DND-41 (cell line): ENCODE data around the gene CBY1.

ENCODE experiments used
- ATAC-seq: fragments of 200-7000 bp; cut with Tn5 transposase; 3 replicates; pipeline ENCODE4 v1.9.1; 2021; ENCODE audit warnings: low read depth; ENCODE audit not compliant: insufficient read depth
- DNase-seq: peaks from one replicate; pipeline ENCODE4 v3.0.0-alpha.2; 2020
- H2AFZ ChIP-seq: 2 replicates; pipeline ENCODE4 v1.6.0; 2012; ENCODE audit warnings: low read depth, low read length
- H3K27ac ChIP-seq: 2 replicates; pipeline ENCODE4 v1.5.1; 2012; ENCODE audit warnings: low read length, inconsistent platforms
- H3K27me3 ChIP-seq: fragments of 200-600 bp; sonication (generic); 2 replicates; pipeline ENCODE4 v1.6.0; 2012; ENCODE audit warnings: low read length, mild to moderate bottlenecking, inconsistent platforms; ENCODE audit not compliant: insufficient read depth, poor library complexity
- H3K36me3 ChIP-seq: 2 replicates; pipeline ENCODE4 v1.5.1; 2012; ENCODE audit warnings: low read length, inconsistent platforms; ENCODE audit not compliant: insufficient read depth
- H3K4me1 ChIP-seq: 2 replicates; pipeline ENCODE4 v1.5.1; 2012; ENCODE audit warnings: mild to moderate bottlenecking, low read length; ENCODE audit not compliant: insufficient read depth
- H3K4me2 ChIP-seq: 2 replicates; pipeline ENCODE4 v1.6.0; 2012; ENCODE audit warnings: mild to moderate bottlenecking, moderate library complexity, low read length, inconsistent platforms; ENCODE audit not compliant: insufficient read depth
- H3K4me3 ChIP-seq, 2 experiments: fragments of 200-600 bp in 1 of 2; shearing (Covaris generic) in 1 of 2; 2 replicates each; pipeline ENCODE4 v1.5.1; 2012 to 2016; ENCODE audit warnings: inconsistent platforms in 2 of 2, low read length in 2 of 2, mild to moderate bottlenecking in 2 of 2, low read depth in 1 of 2, moderate library complexity in 1 of 2
- H3K79me2 ChIP-seq: 2 replicates; pipeline ENCODE4 v1.6.0; 2012; ENCODE audit warnings: low read length, inconsistent platforms; ENCODE audit not compliant: insufficient read depth
- H3K9ac ChIP-seq: 2 replicates; pipeline ENCODE4 v1.6.0; 2012; ENCODE audit warnings: low read depth, mild to moderate bottlenecking, inconsistent platforms, low read length, moderate library complexity
- H3K9me3 ChIP-seq: 2 replicates; pipeline ENCODE4 v1.5.1; 2012; ENCODE audit warnings: low read length, moderate library complexity, mild to moderate bottlenecking, inconsistent platforms; ENCODE audit not compliant: insufficient read depth, severe bottlenecking
- H4K20me1 ChIP-seq: 2 replicates; pipeline ENCODE4 v1.6.0; 2012; ENCODE audit warnings: low read length; ENCODE audit not compliant: insufficient read depth
- CTCF ChIP-seq: IDR thresholded peaks from 2 replicates; pipeline ENCODE4 v1.5.1; 2012; ENCODE audit warnings: borderline replicate concordance, low read length, moderate library complexity, mild to moderate bottlenecking; ENCODE audit not compliant: poor library complexity, severe bottlenecking; ENCODE audit errors: extremely low read depth
- EZH2 ChIP-seq: IDR thresholded peaks from 3 replicates; pipeline ENCODE4 v1.6.1; 2012; ENCODE audit warnings: borderline replicate concordance, low read depth, mild to moderate bottlenecking, moderate library complexity, low read length, inconsistent platforms; ENCODE audit not compliant: severe bottlenecking

The CBY1 gene

GRCh38 chr22:38704654-38705234 lies 48.3 kb downstream of the CBY1 start:
- TF ChIP-seq EZH2 (no peak), CTCF (no peak)
- Histone ChIP-seq H3K9me3 (no peaks in the 10 kb centered on the region), H3K27ac (peak overlapping the region; percentile 89), H2AFZ (peak overlapping the region; percentile 89), H3K4me3 (peak overlapping the region; percentile 17 to 59; a peak in 3 of 4 replicates), H3K36me3 (peaks cover 26% of the 10 kb centered on the region), H3K79me2 (peaks cover 57% of the 10 kb centered on the region), H3K4me1 (peaks cover 50% of the 10 kb centered on the region), H3K9ac (peak overlapping the region; percentile 59), H4K20me1 (peaks cover 37% of the 10 kb centered on the region), H3K4me2 (peak overlapping the region; percentile 69), H3K27me3 (no peaks in the 10 kb centered on the region)
- ATAC-seq (no peak), DNase-seq (no peak)

- Histone ChIP-seq H4K20me1 (peaks cover 41% of the 10 kb centered on the region), H2AFZ (peak within 1 kb of the TSS; percentile 89), H3K4me3 (peak within 1 kb of the TSS; percentile 67 to 69), H3K4me1 (peaks cover 47% of the 10 kb centered on the region), H3K27me3 (no peaks in the 10 kb centered on the region), H3K27ac (peak within 1 kb of the TSS; percentile 89), H3K36me3 (peaks cover 32% of the 10 kb centered on the region), H3K9ac (peak within 1 kb of the TSS; percentile 84), H3K9me3 (no peaks in the 10 kb centered on the region), H3K79me2 (peaks cover 57% of the 10 kb centered on the region), H3K4me2 (peak within 1 kb of the TSS; percentile 76)
- peak; percentile 99 for DNase-seq
- no peak for TF ChIP-seq EZH2
- TF ChIP-seq CTCF: no peak
- peak; percentile 87 for ATAC-seq
Measured at GRCh38 chr22:38705235-38706100, 49.0 kb downstream of the CBY1 start, which contains the start of gene GTPBP1. Gene GTPBP1 (plus strand): TSS chr22:38705944. CDS start chr22:38705956, 12 bp downstream.

- Histone ChIP-seq H2AFZ (peak overlapping the region; percentile 78), H4K20me1 (peaks cover 44% of the 10 kb centered on the region), H3K36me3 (peaks cover 40% of the 10 kb centered on the region), H3K9ac (peak overlapping the region; percentile 84), H3K27me3 (no peaks in the 10 kb centered on the region), H3K4me3 (peak overlapping the region; percentile 67 to 69), H3K79me2 (peaks cover 58% of the 10 kb centered on the region), H3K4me1 (peaks cover 45% of the 10 kb centered on the region), H3K9me3 (no peaks in the 10 kb centered on the region), H3K27ac (peak overlapping the region; percentile 80), H3K4me2 (peak overlapping the region; percentile 76)
- TF ChIP-seq CTCF (no peak), EZH2 (no peak)
- ATAC-seq: 0 out of 3 replicates have a peak, but pooled peaks have one; percentile 0
- DNase-seq: peak; percentile 54
Measured at GRCh38 chr22:38706101-38706900, 49.9 kb downstream of the CBY1 start.
